GM21381 (cell line): Measurements from ENCODE around the gene USP36.

Source experiments
- ATAC-seq: cut with Tn5 transposase; IDR thresholded peaks from one replicate; pipeline ENCODE4 v1.9.1; 2021; ENCODE audit warnings: mild to moderate bottlenecking, moderate library complexity; ENCODE audit not compliant: unreplicated experiment

Gene USP36

GRCh38 chr17:78818152-78818846, 22.3 kb downstream of the USP36 start:
- ATAC-seq: no peak

- no peak for ATAC-seq
Measured at GRCh38 chr17:78817123-78817522, 23.5 kb downstream of the USP36 start.

GRCh38 chr17:78815696-78816095, 24.9 kb downstream of the USP36 start:
- no peak for ATAC-seq

GRCh38 chr17:78812855-78813254, 27.8 kb downstream of the USP36 start:
- no peak for ATAC-seq

GRCh38 chr17:78808163-78808562, 32.5 kb downstream of the USP36 start:
- no peak for ATAC-seq

GRCh38 chr17:78806451-78806850, 34.2 kb downstream of the USP36 start:
- no peak for ATAC-seq

- ATAC-seq: no peak
Measured at GRCh38 chr17:78805301-78805700, 35.3 kb downstream of the USP36 start.

- no peak for ATAC-seq
Measured at GRCh38 chr17:78804777-78805176, 35.8 kb downstream of the USP36 start.

GRCh38 chr17:78803186-78803845, 37.3 kb downstream of the USP36 start:
- ATAC-seq: no peak

- ATAC-seq: no peak
Measured at GRCh38 chr17:78802459-78802858, 38.2 kb downstream of the USP36 start.

- ATAC-seq: no peak
Measured at GRCh38 chr17:78802008-78802407, 38.6 kb downstream of the USP36 start.

- no peak for ATAC-seq
Measured at GRCh38 chr17:78800132-78800931, 40.3 kb downstream of the USP36 start.

GRCh38 chr17:78798695-78799559, 41.7 kb downstream of the USP36 start:
- no peak for ATAC-seq

GRCh38 chr17:78797691-78798585, 42.7 kb downstream of the USP36 start:
- ATAC-seq: no peak

GRCh38 chr17:78797213-78797612, 43.4 kb downstream of the USP36 start:
- ATAC-seq: no peak

- no peak for ATAC-seq
Measured at GRCh38 chr17:78796517-78796900, 44.1 kb downstream of the USP36 start.

- no peak for ATAC-seq
Measured at GRCh38 chr17:78795861-78796516, 44.6 kb downstream of the USP36 start.

- no peak for ATAC-seq
Measured at GRCh38 chr17:78794864-78795640, 45.6 kb downstream of the USP36 start.

GRCh38 chr17:78794399-78794798, 46.2 kb downstream of the USP36 start:
- no peak for ATAC-seq
